ENCODE data around the gene NAV3. TPM values are rescaled to one million over a fixed set of nuclear protein-coding genes. Genes with fewer than 3 reads are reported as not detected.

NAV3 gene
- total and polyA plus RNA-seq, 4 donors: 0.22 to 1.7 (median 0.71) TPM

- Histone ChIP-seq H3K4me3 (ENCODE audit: low read depth in 1 of 3, low read length in 3 of 3) (no peak overlapping the region), H3K36me3 (ENCODE audit: control insufficient read depth in 4 of 4, insufficient read depth in 3 of 4, low read depth in 1 of 4, low read length in 3 of 4) (no peaks in the 10 kb centered on the region), H3K9ac (ENCODE audit: low read depth in 1 of 2, low read length in 2 of 2) (no peak overlapping the region), H3K27me3 (ENCODE audit: control insufficient read depth in 4 of 4, insufficient read depth in 4 of 4, low read length in 3 of 4) (no peaks in the 10 kb centered on the region), H3K27ac (ENCODE audit: low read depth in 1 of 2, low read length in 2 of 2) (no peak overlapping the region), H3K9me3 (ENCODE audit: control insufficient read depth in 4 of 4, low read length in 3 of 4) (no peaks in the 10 kb centered on the region), H3K4me1 (ENCODE audit: control insufficient read depth in 4 of 4, insufficient read depth in 4 of 4, low read length in 3 of 4) (no peaks in the 10 kb centered on the region)
- DNase-seq (ENCODE audit: low spot score): no peak
- TF ChIP-seq REST (IDR thresholded peaks at IDR 0.05): no peak
- TF ChIP-seq EGR1 (IDR thresholded peaks at IDR 0.05; ENCODE audit: low read depth in 2 of 2): no peak
- TF ChIP-seq HNF4G (IDR thresholded peaks at IDR 0.05): no peak
- TF ChIP-seq FOXA1 (IDR thresholded peaks at IDR 0.05): no peak
- no peak for TF ChIP-seq MAX (IDR thresholded peaks at IDR 0.05)
- no peak for TF ChIP-seq RXRA (IDR thresholded peaks at IDR 0.05)
- no peak for TF ChIP-seq YY1 (IDR thresholded peaks at IDR 0.05)
- no peak for TF ChIP-seq ZBTB33 (IDR thresholded peaks at IDR 0.05)
- no peak for TF ChIP-seq SP1 (IDR thresholded peaks at IDR 0.05)
Observed at GRCh38 chr12:78086553-78087362, 256.1 kb downstream of the NAV3 start.

GRCh38 chr12:78087363-78087675 lies 256.6 kb downstream of the NAV3 start:
- H3K4me1 ChIP-seq (ENCODE audit: control insufficient read depth in 4 of 4, insufficient read depth in 4 of 4, low read length in 3 of 4): no peaks in the 10 kb centered on the region
- TF ChIP-seq CTCF (IDR thresholded peaks at IDR 0.05; ENCODE audit: low read depth, low read length, missing input control): no peak
- TF ChIP-seq ZBTB33 (IDR thresholded peaks at IDR 0.05): no peak
- TF ChIP-seq REST (IDR thresholded peaks at IDR 0.05): no peak
- no peak for TF ChIP-seq HNF4A (conservative IDR thresholded peaks at IDR 0.05)
- TF ChIP-seq GABPA (IDR thresholded peaks at IDR 0.05 in 1 of 2, conservative IDR thresholded peaks at IDR 0.05 in 1 of 2): no peak
- no peak for TF ChIP-seq JUND (IDR thresholded peaks at IDR 0.05)
- no peak for TF ChIP-seq RXRA (IDR thresholded peaks at IDR 0.05)
- no peaks in the 10 kb centered on the region for H3K36me3 ChIP-seq (ENCODE audit: control insufficient read depth in 4 of 4, insufficient read depth in 3 of 4, low read depth in 1 of 4, low read length in 3 of 4)
- no peak overlapping the region for H3K9ac ChIP-seq (ENCODE audit: low read depth in 1 of 2, low read length in 2 of 2)
- H3K9me3 ChIP-seq (ENCODE audit: control insufficient read depth in 4 of 4, low read length in 3 of 4): no peaks in the 10 kb centered on the region
- no peak for DNase-seq (ENCODE audit: low spot score)
- H3K27ac ChIP-seq (ENCODE audit: low read depth in 1 of 2, low read length in 2 of 2): no peak overlapping the region
- H3K27me3 ChIP-seq (ENCODE audit: control insufficient read depth in 4 of 4, insufficient read depth in 4 of 4, low read length in 3 of 4): no peaks in the 10 kb centered on the region
- H3K4me3 ChIP-seq (ENCODE audit: low read depth in 1 of 3, low read length in 3 of 3): no peak overlapping the region
- 87% methylated on average over 1 of the region's 1 CpG for WGBS
